GM12801 (cell line): Measurements from ENCODE around the gene PRKG1.

Experiments used
- TF ChIP-seq, protein P1 (sequence below): IDR thresholded peaks from one replicate; pipeline ENCODE4 v1.5.1; 2011; ENCODE audit warnings: control low read depth; ENCODE audit not compliant: insufficient read length; ENCODE audit errors: extremely low read depth

Gene PRKG1

DNA sequence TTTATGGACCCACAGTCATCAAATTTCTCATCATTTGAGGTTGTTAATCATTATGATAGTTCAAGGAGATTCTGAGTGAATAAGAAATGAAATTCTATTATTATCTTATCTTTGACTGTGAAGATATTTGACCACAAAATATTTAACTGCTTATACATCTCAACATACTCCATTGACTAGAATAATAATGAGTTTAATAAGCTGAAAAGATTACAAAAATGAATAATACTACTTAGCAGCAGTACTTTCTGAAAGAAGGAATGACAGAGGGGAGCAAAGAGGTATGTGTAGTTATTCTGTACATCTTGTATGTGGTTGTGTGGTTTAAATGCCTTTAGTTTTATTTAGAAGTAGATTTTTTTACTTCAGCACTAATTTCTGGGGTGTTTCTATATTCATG is 214.2 kb downstream of the PRKG1 start:
- TF ChIP-seq, protein P1, sequence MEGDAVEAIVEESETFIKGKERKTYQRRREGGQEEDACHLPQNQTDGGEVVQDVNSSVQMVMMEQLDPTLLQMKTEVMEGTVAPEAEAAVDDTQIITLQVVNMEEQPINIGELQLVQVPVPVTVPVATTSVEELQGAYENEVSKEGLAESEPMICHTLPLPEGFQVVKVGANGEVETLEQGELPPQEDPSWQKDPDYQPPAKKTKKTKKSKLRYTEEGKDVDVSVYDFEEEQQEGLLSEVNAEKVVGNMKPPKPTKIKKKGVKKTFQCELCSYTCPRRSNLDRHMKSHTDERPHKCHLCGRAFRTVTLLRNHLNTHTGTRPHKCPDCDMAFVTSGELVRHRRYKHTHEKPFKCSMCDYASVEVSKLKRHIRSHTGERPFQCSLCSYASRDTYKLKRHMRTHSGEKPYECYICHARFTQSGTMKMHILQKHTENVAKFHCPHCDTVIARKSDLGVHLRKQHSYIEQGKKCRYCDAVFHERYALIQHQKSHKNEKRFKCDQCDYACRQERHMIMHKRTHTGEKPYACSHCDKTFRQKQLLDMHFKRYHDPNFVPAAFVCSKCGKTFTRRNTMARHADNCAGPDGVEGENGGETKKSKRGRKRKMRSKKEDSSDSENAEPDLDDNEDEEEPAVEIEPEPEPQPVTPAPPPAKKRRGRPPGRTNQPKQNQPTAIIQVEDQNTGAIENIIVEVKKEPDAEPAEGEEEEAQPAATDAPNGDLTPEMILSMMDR = no peak

DNA sequence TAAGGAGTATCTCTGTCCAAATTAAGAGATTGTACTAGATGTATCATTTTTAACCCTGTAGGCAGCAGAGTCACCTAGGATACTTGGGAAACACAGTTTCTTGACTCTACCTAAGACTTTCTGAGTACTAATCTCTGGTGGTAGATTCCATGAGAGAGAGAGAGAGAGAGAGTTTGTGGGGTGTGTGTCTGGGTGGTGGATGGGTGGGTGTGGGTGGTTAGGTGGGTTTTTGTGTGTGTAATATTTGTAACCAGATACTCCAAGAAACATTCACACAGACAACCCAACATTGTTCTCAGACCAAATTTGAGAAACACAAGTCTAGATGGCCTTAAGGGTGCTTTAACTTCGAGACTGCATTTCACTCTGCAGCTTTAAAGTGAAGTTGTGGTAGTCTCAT is 215.2 kb downstream of the PRKG1 start:
- TF ChIP-seq, protein P1 = no peak

DNA sequence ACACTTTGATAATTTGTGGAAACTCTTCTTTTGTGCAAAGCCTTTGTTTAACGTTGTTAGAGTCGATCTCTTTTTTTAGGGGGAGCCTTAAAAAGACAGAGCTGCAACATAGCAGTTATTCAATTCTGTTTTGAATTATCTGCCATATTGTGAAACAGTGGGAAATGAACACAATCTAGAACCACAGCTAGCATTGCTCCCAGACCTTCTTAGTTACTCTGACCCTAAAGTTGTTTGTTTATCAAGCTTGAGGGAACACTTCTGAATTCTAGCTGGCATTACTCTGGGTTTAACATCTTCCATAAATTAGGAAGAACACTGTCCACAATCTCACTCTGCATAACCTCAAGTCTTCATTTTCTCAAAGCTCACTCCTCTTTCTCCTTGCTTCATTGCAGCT is 217.7 kb downstream of the PRKG1 start:
- TF ChIP-seq, protein P1 = no peak

DNA sequence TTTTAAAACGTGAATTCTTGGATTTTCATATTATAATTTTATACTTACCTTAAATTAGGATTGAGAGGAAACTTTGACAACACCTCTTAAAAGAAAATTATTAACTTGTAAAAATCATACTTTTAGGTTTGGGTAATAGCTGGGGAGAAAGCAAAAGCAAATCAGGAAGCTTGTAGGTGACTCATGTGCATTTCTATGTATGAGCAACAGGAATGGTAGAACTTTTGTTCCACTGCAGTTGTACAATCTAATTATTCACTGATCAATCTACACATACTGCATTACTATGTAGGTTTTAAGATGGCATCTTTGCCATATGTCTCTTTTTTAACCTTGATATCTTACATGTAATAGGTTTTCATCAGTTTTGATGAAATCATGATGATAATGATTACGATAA is 223.2 kb downstream of the PRKG1 start:
- TF ChIP-seq, protein P1 = no peak

DNA sequence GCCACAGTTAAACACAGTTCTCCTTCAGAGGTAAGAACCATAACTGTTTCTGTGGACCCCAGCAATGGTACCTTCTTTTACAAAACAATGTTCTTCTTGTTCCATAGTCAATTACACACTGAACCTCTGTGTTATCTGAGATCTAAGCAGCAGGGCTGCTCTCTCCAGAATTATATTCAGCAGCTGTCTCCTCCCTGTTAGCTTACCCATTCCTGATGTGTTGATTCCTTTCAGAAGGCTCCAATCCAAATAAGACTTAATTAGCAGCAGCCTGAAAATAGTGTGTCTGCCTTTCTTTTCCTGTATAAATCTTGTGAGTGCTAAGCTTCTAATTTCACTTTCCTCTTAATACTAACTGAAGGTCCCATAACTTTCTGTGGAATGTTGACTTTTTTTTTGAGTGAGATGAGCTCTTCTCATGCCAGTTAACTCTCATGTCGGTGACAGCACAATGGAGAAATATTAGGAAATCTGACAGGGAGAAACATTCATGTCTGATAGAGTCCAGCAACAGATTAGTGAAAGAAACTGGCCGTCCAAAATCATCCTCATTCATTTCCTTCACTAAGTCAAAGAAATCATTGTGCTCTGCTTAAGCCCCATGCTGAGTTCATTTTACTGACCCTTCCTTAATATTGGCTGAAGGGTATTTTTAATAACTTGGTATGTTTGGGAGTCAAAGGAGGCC is 226.5 kb downstream of the PRKG1 start:
- TF ChIP-seq, protein P1 = no peak

DNA sequence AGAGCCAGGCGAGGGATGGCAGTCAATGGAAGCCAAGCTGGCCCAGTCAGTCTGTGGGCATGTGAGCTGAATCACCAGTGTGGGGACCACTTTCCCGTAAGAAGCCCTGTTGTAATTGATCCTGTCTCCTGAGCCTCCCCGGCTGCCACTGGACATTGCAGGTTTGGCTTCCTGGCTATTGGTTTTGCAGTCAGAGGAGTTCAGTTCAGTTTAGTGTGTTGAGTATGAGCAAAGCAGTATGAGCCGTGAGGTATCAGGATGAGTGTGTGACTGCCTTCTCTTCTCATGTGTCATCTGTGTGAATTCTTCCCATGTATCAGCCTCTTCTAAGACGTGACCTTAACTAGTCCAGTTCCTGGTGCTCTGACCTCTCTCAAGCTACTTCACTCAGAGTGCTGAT is 227.4 kb downstream of the PRKG1 start:
- TF ChIP-seq, protein P1 = no peak

DNA sequence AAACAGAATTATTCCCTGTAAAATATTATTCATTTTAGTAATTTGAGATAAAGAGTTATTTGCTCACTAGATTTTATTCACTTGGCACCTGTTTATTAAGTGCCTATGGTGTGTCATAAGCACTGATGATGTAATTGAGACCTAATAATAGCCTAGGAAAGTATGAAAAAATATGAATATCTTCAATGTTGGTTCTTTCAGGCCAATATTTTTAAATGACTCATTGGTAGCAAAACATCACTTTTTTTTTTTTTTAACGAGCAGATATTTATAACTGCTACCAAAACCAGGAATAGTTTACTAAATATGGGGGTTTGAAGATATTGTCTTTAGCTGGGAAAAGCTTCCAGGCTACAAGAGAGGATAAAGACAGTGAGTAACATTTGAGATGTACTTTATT is 228.0 kb downstream of the PRKG1 start:
- TF ChIP-seq, protein P1 = no peak
